ENCODE data around the gene FEZ2. TPM values are rescaled to one million over a fixed set of nuclear protein-coding genes. Genes with fewer than 3 reads are reported as not detected.

Gene FEZ2
- total and polyA plus RNA-seq, 2 donors (not counting 3 experiments of a cell fraction or from before 2014, with no cell fraction given): 41.2 to 72.4 TPM

DNA sequence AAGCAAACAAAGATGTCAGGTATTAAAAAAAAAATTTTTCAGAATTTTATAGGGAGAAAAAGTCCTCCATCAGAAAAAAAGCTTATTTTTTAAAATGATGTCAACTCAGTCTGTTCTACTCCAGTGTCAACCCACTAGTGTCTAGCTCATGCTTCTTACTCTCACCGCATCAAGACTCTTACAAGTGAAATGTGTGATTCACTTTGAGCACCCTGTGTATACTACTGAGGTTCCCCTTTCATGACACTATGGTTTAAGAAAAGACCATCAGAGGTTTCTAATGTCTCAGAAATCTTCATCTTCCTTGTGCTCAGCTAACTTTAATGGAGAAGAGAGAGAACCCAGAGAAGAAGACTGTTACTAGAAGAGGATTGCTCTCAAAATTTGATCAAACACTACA, 43.4 kb downstream of the FEZ2 start:
- DNase-seq (ENCODE audit: low read depth, low spot score) (no peak), FAIRE-seq (no peak)
- intact Hi-C loops (cut with micrococcal nuclease): no loop called here
- no peak overlapping the region for H2AFZ ChIP-seq (ENCODE audit: low read depth, low read length)
- H3K9ac ChIP-seq (replicated peaks; ENCODE audit: extremely low read depth, insufficient read depth, low read length): no peak overlapping the region
- dilution Hi-C loops (cut with MboI; ENCODE audit: extremely low pct_ligation_motif_present, low sequenced_read_pairs): no loop called here
- H3K9me1 ChIP-seq (replicated peaks; ENCODE audit: control insufficient read depth, extremely low read depth, insufficient read depth, low read length): no peaks in the 10 kb centered on the region
- CTCF ChIA-PET: interaction anchor here (0.8 to 7.1 kb wide), 5 partner anchors 13 to 118 kb away, joined by 3 to 42 read pairs (median 4); no protein-coding TSS in a partner anchor
- H3K9me3 ChIP-seq (replicated peaks; ENCODE audit: control insufficient read depth, insufficient read depth, low read length): no peaks in the 10 kb centered on the region
- H3K79me2 ChIP-seq (ENCODE audit: control insufficient read depth, insufficient read depth, low read length): peaks cover 52% of the 10 kb centered on the region
- POLR2A ChIA-PET: no interaction called here
- H3K36me3 ChIP-seq (ENCODE audit: control insufficient read depth in 2 of 2, extremely low read depth in 1 of 2, insufficient read depth in 2 of 2, low read length in 2 of 2): peaks cover 15 to 20% of the 10 kb centered on the region in 2 experiments
- no peak overlapping the region for H3K4me2 ChIP-seq (ENCODE audit: insufficient read depth, low read length)
- BruUV-seq (replicated peaks): no TSS peak
- H3K27ac ChIP-seq (ENCODE audit: insufficient read depth, low read depth, low read length): no peak overlapping the region
- H3K4me3 ChIP-seq (replicated peaks in 1 of 3; ENCODE audit: insufficient read depth in 1 of 3, low read depth in 1 of 3, low read length in 3 of 3): no peak overlapping the region
- H3K4me1 ChIP-seq (ENCODE audit: control insufficient read depth, extremely low read depth, insufficient read depth, low read length): peaks cover 47% of the 10 kb centered on the region
- no peaks in the 10 kb centered on the region for H3K27me3 ChIP-seq (ENCODE audit: control insufficient read depth in 2 of 2, insufficient read depth in 2 of 2, low read length in 2 of 2)
- H4K20me1 ChIP-seq (replicated peaks; ENCODE audit: control insufficient read depth, extremely low read depth, insufficient read depth, low read length): no peaks in the 10 kb centered on the region
- no peak for TF ChIP-seq EZH2 (IDR thresholded peaks at IDR 0.05; ENCODE audit: borderline replicate concordance, low read depth, low read length, severe bottlenecking)
- no peak for TF ChIP-seq MYC (IDR thresholded peaks at IDR 0.05; ENCODE audit: low read depth, low read length)
- no peak for TF ChIP-seq POLR2AphosphoS5 (IDR thresholded peaks at IDR 0.05; ENCODE audit: insufficient read depth, low read depth, low read length)
- TF ChIP-seq, protein P1, sequence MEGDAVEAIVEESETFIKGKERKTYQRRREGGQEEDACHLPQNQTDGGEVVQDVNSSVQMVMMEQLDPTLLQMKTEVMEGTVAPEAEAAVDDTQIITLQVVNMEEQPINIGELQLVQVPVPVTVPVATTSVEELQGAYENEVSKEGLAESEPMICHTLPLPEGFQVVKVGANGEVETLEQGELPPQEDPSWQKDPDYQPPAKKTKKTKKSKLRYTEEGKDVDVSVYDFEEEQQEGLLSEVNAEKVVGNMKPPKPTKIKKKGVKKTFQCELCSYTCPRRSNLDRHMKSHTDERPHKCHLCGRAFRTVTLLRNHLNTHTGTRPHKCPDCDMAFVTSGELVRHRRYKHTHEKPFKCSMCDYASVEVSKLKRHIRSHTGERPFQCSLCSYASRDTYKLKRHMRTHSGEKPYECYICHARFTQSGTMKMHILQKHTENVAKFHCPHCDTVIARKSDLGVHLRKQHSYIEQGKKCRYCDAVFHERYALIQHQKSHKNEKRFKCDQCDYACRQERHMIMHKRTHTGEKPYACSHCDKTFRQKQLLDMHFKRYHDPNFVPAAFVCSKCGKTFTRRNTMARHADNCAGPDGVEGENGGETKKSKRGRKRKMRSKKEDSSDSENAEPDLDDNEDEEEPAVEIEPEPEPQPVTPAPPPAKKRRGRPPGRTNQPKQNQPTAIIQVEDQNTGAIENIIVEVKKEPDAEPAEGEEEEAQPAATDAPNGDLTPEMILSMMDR (IDR thresholded peaks at IDR 0.05; ENCODE audit: extremely low read depth in 1 of 2, insufficient read depth in 1 of 2, low read depth in 1 of 2, low read length in 2 of 2): no peak
- no peak for TF ChIP-seq POLR2A (IDR thresholded peaks at IDR 0.05; ENCODE audit: low read depth, low read length)

GRCh38 chr2:36553683-36554082, 44.3 kb downstream of the FEZ2 start:
- dilution Hi-C loops (cut with MboI; ENCODE audit: extremely low pct_ligation_motif_present, low sequenced_read_pairs) (no loop called here), intact Hi-C loops (cut with micrococcal nuclease) (no loop called here)
- Histone ChIP-seq H3K27ac (ENCODE audit: insufficient read depth, low read depth, low read length) (no peak overlapping the region), H3K4me3 (replicated peaks in 1 of 3; ENCODE audit: insufficient read depth in 1 of 3, low read depth in 1 of 3, low read length in 3 of 3) (no peak overlapping the region), H3K9me1 (replicated peaks; ENCODE audit: control insufficient read depth, extremely low read depth, insufficient read depth, low read length) (no peaks in the 10 kb centered on the region), H4K20me1 (replicated peaks; ENCODE audit: control insufficient read depth, extremely low read depth, insufficient read depth, low read length) (no peaks in the 10 kb centered on the region), H3K9me3 (replicated peaks; ENCODE audit: control insufficient read depth, insufficient read depth, low read length) (no peaks in the 10 kb centered on the region), H3K9ac (replicated peaks; ENCODE audit: extremely low read depth, insufficient read depth, low read length) (no peak overlapping the region), H3K79me2 (ENCODE audit: control insufficient read depth, insufficient read depth, low read length) (peaks cover 44% of the 10 kb centered on the region), H3K27me3 (ENCODE audit: control insufficient read depth in 2 of 2, insufficient read depth in 2 of 2, low read length in 2 of 2) (no peaks in the 10 kb centered on the region), H2AFZ (ENCODE audit: low read depth, low read length) (no peak overlapping the region), H3K4me2 (ENCODE audit: insufficient read depth, low read length) (no peak overlapping the region), H3K36me3 (ENCODE audit: control insufficient read depth in 2 of 2, extremely low read depth in 1 of 2, insufficient read depth in 2 of 2, low read length in 2 of 2) (peaks cover 16 to 20% of the 10 kb centered on the region in 2 experiments), H3K4me1 (ENCODE audit: control insufficient read depth, extremely low read depth, insufficient read depth, low read length) (peaks cover 47% of the 10 kb centered on the region)
- POLR2A ChIA-PET: no interaction called here
- no peak for DNase-seq (ENCODE audit: low read depth, low spot score)
- CTCF ChIA-PET: interaction anchor here (0.8 to 7.1 kb wide), 4 partner anchors 16 to 119 kb away, joined by 3 to 42 read pairs (median 8); no protein-coding TSS in a partner anchor
- no peak for FAIRE-seq
- BruUV-seq (replicated peaks): no TSS peak
- TF ChIP-seq FOS (IDR thresholded peaks at IDR 0.05; ENCODE audit: borderline replicate concordance, insufficient read depth, low read length): no peak
- no peak for TF ChIP-seq POLR2A (IDR thresholded peaks at IDR 0.05; ENCODE audit: low read depth, low read length)
- no peak for TF ChIP-seq JUN (IDR thresholded peaks at IDR 0.05; ENCODE audit: borderline replicate concordance, insufficient read depth, insufficient read length, low read depth)
- no peak for TF ChIP-seq MAX (IDR thresholded peaks at IDR 0.05; ENCODE audit: insufficient read depth, insufficient read length)
